Measurements from ENCODE around the gene LRRC7.

LRRC7 gene

DNA sequence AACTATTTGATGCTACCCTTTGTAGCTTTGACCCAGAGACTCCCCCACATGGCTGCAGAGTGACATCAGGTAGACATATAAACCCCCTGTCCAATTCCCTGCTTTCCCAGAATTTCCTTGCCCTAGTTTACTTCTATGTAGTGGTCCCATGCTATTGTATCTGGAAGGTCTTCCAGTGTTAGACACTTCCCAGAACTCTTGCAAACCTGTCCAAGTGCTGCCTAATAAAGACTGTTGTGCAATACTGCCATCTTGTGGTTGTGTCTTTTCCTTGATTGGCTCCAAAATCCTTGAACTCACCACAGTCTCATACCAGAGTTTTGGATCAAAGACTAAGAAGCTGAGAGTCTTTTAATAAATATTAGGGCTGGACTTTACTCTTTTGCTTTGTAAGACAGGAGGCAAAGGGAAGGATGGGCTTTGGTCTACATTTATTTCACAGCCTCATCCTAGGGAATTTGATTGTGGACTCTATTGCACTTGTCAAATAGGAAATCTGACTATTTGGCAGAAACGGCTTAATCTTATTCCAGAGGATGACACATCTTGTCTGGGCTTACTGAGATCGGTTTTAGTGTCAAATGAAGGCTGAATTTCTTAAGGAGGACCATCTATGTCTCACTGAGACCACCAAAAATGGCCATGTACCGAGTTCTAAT is 169.9 kb downstream of the LRRC7 start:
- no peak overlapping the region for H3K4me3 ChIP-seq (ENCODE audit: low read depth, low read length)
- peak; percentile 15 for DNase-seq (ENCODE audit: low read depth)
- TF ChIP-seq, protein P1, sequence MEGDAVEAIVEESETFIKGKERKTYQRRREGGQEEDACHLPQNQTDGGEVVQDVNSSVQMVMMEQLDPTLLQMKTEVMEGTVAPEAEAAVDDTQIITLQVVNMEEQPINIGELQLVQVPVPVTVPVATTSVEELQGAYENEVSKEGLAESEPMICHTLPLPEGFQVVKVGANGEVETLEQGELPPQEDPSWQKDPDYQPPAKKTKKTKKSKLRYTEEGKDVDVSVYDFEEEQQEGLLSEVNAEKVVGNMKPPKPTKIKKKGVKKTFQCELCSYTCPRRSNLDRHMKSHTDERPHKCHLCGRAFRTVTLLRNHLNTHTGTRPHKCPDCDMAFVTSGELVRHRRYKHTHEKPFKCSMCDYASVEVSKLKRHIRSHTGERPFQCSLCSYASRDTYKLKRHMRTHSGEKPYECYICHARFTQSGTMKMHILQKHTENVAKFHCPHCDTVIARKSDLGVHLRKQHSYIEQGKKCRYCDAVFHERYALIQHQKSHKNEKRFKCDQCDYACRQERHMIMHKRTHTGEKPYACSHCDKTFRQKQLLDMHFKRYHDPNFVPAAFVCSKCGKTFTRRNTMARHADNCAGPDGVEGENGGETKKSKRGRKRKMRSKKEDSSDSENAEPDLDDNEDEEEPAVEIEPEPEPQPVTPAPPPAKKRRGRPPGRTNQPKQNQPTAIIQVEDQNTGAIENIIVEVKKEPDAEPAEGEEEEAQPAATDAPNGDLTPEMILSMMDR (IDR thresholded peaks at IDR 0.05; ENCODE audit: low read depth, low read length, missing control alignments), result peak; percentile 63

DNA sequence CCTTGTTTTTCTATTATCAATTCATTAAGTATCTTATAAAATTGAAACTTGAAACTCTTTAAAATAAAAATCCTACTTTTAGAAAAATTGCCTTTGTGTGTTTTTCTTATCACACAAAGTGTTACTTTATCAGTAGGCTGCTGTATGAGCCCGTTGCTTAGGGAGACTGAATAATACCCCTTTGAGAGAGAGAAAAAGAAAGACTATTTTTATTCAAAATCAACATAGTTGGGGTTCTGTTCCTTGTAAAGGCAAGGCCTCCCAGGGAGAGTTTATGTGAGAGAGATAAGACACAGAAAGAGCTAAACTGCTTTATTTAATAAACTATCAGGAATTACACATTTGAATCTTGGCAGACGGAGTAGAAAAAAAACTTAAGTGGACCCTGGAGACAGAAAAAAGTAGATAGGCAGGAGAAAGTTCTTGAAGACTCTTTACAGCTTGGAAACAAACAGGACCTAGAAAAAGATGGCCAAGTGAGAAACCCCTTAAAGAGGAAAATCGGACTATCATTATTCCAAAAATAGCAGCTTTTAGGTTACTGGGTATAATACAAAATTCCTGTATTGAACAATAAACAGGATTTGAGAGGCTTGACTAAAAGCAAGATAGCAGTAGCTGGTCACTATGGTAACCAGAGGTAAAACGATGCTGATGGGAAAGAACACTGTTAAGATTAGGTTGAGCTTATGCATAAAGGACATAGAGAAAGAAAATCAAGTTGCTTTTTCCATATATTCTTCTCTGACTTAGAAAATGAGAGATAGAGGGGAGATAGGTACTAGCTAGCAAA is 170.9 kb downstream of the LRRC7 start:
- no peak for DNase-seq (ENCODE audit: low read depth)
- TF ChIP-seq, protein P1 (IDR thresholded peaks at IDR 0.05; ENCODE audit: low read depth, low read length, missing control alignments), result no peak
- H3K4me3 ChIP-seq (ENCODE audit: low read depth, low read length), result no peak overlapping the region

DNA sequence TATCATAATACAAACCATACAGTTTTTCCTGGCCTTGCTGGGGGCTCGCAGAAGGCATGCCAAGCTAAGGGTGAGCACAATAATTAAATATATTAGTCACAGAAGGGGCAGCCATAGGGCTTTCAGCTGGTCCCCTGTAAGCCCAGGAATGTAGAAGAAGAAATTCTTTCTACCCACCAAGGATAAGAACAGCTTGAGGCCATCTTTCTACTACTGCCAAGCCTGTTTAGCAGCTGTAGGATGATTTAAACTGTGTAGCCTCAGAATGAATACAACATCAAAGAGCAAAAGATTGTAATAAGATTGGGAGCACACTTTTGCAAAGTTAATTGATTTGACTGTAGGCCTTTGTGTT is 171.5 kb downstream of the LRRC7 start:
- no peak overlapping the region for H3K4me3 ChIP-seq (ENCODE audit: low read depth, low read length)
- DNase-seq (ENCODE audit: low read depth), result no peak
- TF ChIP-seq, protein P1 (IDR thresholded peaks at IDR 0.05; ENCODE audit: low read depth, low read length, missing control alignments), result no peak

DNA sequence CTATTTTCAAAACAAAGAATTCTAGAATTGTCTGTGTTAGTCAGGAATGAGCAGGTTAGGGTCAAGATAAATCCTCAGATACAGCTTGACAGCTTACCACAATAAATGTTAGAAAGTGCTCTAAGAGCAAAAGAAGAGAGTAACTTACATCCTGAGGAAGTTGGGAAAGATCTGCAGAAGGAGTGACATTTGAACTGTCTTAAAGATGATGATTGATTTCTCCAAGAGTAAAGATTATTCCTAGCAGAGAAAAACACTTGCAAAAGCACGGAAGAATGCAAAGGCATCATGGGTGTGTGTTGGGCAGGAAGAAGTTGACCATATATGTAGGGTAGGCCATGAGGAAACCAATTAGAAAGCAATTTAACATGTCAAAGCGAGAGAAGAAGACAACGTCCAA is 175.4 kb downstream of the LRRC7 start:
- H3K4me3 ChIP-seq (ENCODE audit: low read depth, low read length), result no peak overlapping the region
- TF ChIP-seq, protein P1 (IDR thresholded peaks at IDR 0.05; ENCODE audit: low read depth, low read length, missing control alignments), result no peak
- no peak for DNase-seq (ENCODE audit: low read depth)

DNA sequence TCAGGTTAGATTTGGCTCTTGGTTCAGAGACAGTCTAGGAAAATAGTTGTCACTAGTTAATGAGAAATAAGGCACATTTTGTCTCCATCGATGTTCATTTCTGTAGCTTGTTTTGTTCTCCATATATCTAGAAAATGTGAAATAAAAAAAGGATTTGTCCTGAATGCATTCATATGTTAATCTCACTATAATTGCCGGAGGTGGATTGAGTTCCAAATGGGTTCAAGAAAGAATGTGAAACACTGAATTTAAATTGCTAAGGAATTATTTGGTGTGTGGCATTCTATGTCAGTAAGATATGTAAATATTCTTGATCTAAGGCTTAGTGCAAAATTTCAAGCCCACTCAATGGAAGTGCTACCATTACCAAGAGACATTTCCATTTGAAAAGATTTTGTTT is 176.7 kb downstream of the LRRC7 start:
- no peak for DNase-seq (ENCODE audit: low read depth)
- TF ChIP-seq, protein P1 (IDR thresholded peaks at IDR 0.05; ENCODE audit: low read depth, low read length, missing control alignments), result no peak
- H3K4me3 ChIP-seq (ENCODE audit: low read depth, low read length), result no peak overlapping the region

DNA sequence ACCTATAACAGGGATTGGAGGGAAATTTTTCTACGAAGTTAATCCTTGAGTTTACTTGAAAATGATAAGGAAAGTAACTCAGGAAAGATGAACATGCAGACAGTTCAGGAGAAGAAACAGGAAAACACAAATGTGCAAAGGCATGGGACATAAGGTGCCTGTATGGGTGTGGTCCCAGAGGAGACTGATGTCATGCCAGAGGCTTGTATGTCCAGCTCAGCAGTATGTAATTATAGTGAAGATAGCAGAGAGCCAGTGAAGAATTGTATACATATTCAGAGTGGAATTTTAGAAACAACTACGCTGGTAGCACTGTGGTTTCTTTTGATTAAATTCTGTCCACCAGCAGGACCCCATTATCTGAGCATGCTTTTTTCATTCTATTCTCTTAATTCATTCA is 179.5 kb downstream of the LRRC7 start:
- TF ChIP-seq, protein P1 (IDR thresholded peaks at IDR 0.05; ENCODE audit: low read depth, low read length, missing control alignments), result no peak
- no peak for DNase-seq (ENCODE audit: low read depth)
- H3K4me3 ChIP-seq (ENCODE audit: low read depth, low read length), result no peak overlapping the region
